Measurements from ENCODE around the gene CFAP46. TPM values are rescaled to one million over a fixed set of nuclear protein-coding genes. Genes with fewer than 3 reads are reported as not detected.

CFAP46 gene
- total and polyA plus RNA-seq, 9 of the 15 experiments (the other 6 are each of a cell fraction or from before 2014, with no cell fraction given) = not detected

- ChIA-PET POLR2A (no interaction called here), CTCF (ENCODE audit: low intra/inter-chr PET ratio) (interaction anchor here (1.2 to 4.4 kb wide), 2 partner anchors 111 to 184 kb away, joined by 3 to 24 read pairs; no protein-coding TSS in a partner anchor)
- 7% methylated on average over 27 of the region's 28 CpGs for WGBS (ENCODE audit: insufficient coverage, low coverage, missing lambda C conversion rate)
- Histone ChIP-seq H3K9me1 (ENCODE audit: control insufficient read depth, insufficient read depth, low read length) (no peaks in the 10 kb centered on the region), H3K36me3 (ENCODE audit: control insufficient read depth, insufficient read depth, low read length) (no peaks in the 10 kb centered on the region), H4K20me1 (replicated peaks; ENCODE audit: control insufficient read depth, insufficient read depth, low read length) (no peaks in the 10 kb centered on the region), H3K27me3 (ENCODE audit: control insufficient read depth in 2 of 2, insufficient read depth in 2 of 2, low read length in 2 of 2) (peaks cover 4 to 52% of the 10 kb centered on the region in 2 experiments; a peak in 3 of 5 replicates), H2AFZ (ENCODE audit: low read depth, low read length) (no peak overlapping the region), H3K4me1 (replicated peaks in 1 of 2; ENCODE audit: control insufficient read depth in 2 of 2, insufficient read depth in 2 of 2, low read length in 2 of 2) (peaks cover 0 to 7% of the 10 kb centered on the region in 2 experiments; a peak in 1 of 5 replicates), H3K9ac (ENCODE audit: insufficient read depth in 1 of 2, low read depth in 2 of 2, low read length in 2 of 2) (no peak overlapping the region), H3K27ac (ENCODE audit: extremely low read depth, low read depth, low read length) (no peak overlapping the region), H3K79me2 (ENCODE audit: control insufficient read depth, insufficient read depth, low read length) (no peaks in the 10 kb centered on the region), H3K4me2 (ENCODE audit: insufficient read depth, low read length) (no peak overlapping the region), H3K9me3 (replicated peaks; ENCODE audit: control insufficient read depth, insufficient read depth, low read depth, low read length) (no peaks in the 10 kb centered on the region), H3K4me3 (no peak overlapping the region)
- no peak for DNase-seq (ENCODE audit: extremely low read depth in 1 of 4, low spot score in 3 of 4)
- in situ Hi-C loops (cut with MboI) (loop anchor here (5.0 kb wide), 1 partner anchor 181 kb away; no protein-coding TSS in a partner anchor), intact Hi-C loops (cut with micrococcal nuclease) (loop anchor here (1.0 kb wide), 1 partner anchor 186 kb away; no protein-coding TSS in a partner anchor)
- no peak for TF ChIP-seq RAD21 (CRISPR knock-in tag; conservative IDR thresholded peaks at IDR 0.05 in 1 of 2, IDR thresholded peaks at IDR 0.05 in 1 of 2)
- TF ChIP-seq ZNF311 (CRISPR knock-in tag; IDR thresholded peaks at IDR 0.05) = no peak
- TF ChIP-seq EWSR1 (IDR thresholded peaks at IDR 0.05; ENCODE audit: borderline replicate concordance, low read depth, partially characterized antibody) = no peak
- no peak for TF ChIP-seq HMBOX1 (IDR thresholded peaks at IDR 0.05)
- no peak for TF ChIP-seq DPF2 (IDR thresholded peaks at IDR 0.05)
- no peak for TF ChIP-seq MCM5 (IDR thresholded peaks at IDR 0.05; ENCODE audit: low read depth)
- TF ChIP-seq, protein P1, sequence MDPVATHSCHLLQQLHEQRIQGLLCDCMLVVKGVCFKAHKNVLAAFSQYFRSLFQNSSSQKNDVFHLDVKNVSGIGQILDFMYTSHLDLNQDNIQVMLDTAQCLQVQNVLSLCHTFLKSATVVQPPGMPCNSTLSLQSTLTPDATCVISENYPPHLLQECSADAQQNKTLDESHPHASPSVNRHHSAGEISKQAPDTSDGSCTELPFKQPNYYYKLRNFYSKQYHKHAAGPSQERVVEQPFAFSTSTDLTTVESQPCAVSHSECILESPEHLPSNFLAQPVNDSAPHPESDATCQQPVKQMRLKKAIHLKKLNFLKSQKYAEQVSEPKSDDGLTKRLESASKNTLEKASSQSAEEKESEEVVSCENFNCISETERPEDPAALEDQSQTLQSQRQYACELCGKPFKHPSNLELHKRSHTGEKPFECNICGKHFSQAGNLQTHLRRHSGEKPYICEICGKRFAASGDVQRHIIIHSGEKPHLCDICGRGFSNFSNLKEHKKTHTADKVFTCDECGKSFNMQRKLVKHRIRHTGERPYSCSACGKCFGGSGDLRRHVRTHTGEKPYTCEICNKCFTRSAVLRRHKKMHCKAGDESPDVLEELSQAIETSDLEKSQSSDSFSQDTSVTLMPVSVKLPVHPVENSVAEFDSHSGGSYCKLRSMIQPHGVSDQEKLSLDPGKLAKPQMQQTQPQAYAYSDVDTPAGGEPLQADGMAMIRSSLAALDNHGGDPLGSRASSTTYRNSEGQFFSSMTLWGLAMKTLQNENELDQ (CRISPR knock-in tag; IDR thresholded peaks at IDR 0.05; ENCODE audit: borderline replicate concordance) = no peak
- TF ChIP-seq PURB (CRISPR knock-in tag; IDR thresholded peaks at IDR 0.05; ENCODE audit: low read depth) = no peak
- no peak for TF ChIP-seq BACH1 (tag; IDR thresholded peaks at IDR 0.05)
- TF ChIP-seq YY1 (IDR thresholded peaks at IDR 0.05; ENCODE audit: borderline replicate concordance in 1 of 3, control insufficient read depth in 1 of 3, extremely low read depth in 1 of 3, insufficient read depth in 3 of 3, insufficient read length in 1 of 3, insufficient replicate concordance in 2 of 3, low read depth in 1 of 3, low read length in 2 of 3) = no peak
- BruUV-seq (replicated peaks) = no TSS peak
- FAIRE-seq = no peak
- ATAC-seq = no peak
These were observed 1.4 kb downstream of the CFAP46 start for GRCh38 chr10:132940791-132941465.
